Measurements from ENCODE around the gene ZNF740. TPM values are rescaled to one million over a fixed set of nuclear protein-coding genes. Genes with fewer than 3 reads are reported as not detected.

Gene ZNF740
- total and polyA plus RNA-seq, 10 of the 15 experiments (the other 5 are each of a cell fraction or from before 2014, with no cell fraction given): 1.4 to 33.6 (median 11.3) TPM

- no TSS peak for BruUV-seq (replicated peaks)
- no peak for FAIRE-seq
- in situ Hi-C loops (cut with MboI) (no loop called here), intact Hi-C loops (cut with micrococcal nuclease; ENCODE audit: unreplicated experiment) (no loop called here)
- H3K4me2 ChIP-seq (ENCODE audit: control insufficient read depth, insufficient read depth): no peak overlapping the region
- no peaks in the 10 kb centered on the region for H3K9me3 ChIP-seq (replicated peaks; ENCODE audit: control insufficient read depth, insufficient read depth, low read length)
- H2AFZ ChIP-seq (ENCODE audit: control insufficient read depth, low read depth, low read length): no peak overlapping the region
- WGBS (ENCODE audit: insufficient coverage, insufficient replicate concordance, low lambda C conversion rate, missing lambda C conversion rate): 56% methylated on average over 19 of the region's 19 CpGs
- no peak for ATAC-seq
- H3K4me3 ChIP-seq: no peak overlapping the region
- H3K9ac ChIP-seq (ENCODE audit: control insufficient read depth, insufficient read depth, low read length): no peak overlapping the region
- H3K27me3 ChIP-seq (replicated peaks in 1 of 2; ENCODE audit: control insufficient read depth in 2 of 2, insufficient read depth in 2 of 2, low read length in 1 of 2): no peaks in the 10 kb centered on the region
- peaks cover 33% of the 10 kb centered on the region for H3K4me1 ChIP-seq (ENCODE audit: control insufficient read depth, insufficient read depth, low read length)
- RAD21 ChIA-PET (ENCODE audit: unreplicated experiment): interaction anchor here (0.6 to 3.6 kb wide), 4 partner anchors 14 to 54 kb away, joined by 3 to 25 read pairs (median 4); a partner anchor contains a TSS
- no peak overlapping the region for H3K27ac ChIP-seq (ENCODE audit: control insufficient read depth, insufficient read depth)
- H3K36me3 ChIP-seq (ENCODE audit: control insufficient read depth in 2 of 2, insufficient read depth in 2 of 2, low read length in 1 of 2): peaks cover 48 to 61% of the 10 kb centered on the region in 2 experiments
- H3K79me2 ChIP-seq (ENCODE audit: control insufficient read depth, insufficient read depth, low read length): peaks cover 26% of the 10 kb centered on the region
- POLR2A ChIA-PET: interaction anchor here (0.7 to 1.2 kb wide), 2 partner anchors 9 to 116 kb away, joined by 3 to 5 read pairs; no protein-coding TSS in a partner anchor
- no peak for DNase-seq (ENCODE audit: low read depth, low spot score)
- no peaks in the 10 kb centered on the region for H4K20me1 ChIP-seq (ENCODE audit: control insufficient read depth, insufficient read depth)
- SMC1A ChIA-PET (ENCODE audit: uncharacterized antibody, unreplicated experiment): interaction anchor here (1.3 to 2.3 kb wide), 2 partner anchors 9 to 38 kb away, joined by 5 to 10 read pairs; no protein-coding TSS in a partner anchor
- CTCF ChIA-PET: interaction anchor here (0.9 to 7.7 kb wide), 6 partner anchors 8 to 131 kb away, joined by 3 to 78 read pairs (median 14); partner anchors contain the start of genes CSAD, ITGB7 and ZNF740
- TF ChIP-seq ZBTB40 (IDR thresholded peaks at IDR 0.05; ENCODE audit: borderline replicate concordance) (no peak), FOS (IDR thresholded peaks at IDR 0.05; ENCODE audit: borderline replicate concordance, extremely low read depth, insufficient read length) (no peak), CBX5 (IDR thresholded peaks at IDR 0.05; ENCODE audit: low read depth) (no peak), JUNB (IDR thresholded peaks at IDR 0.05) (no peak), CEBPB (IDR thresholded peaks at IDR 0.05; ENCODE audit: borderline replicate concordance in 1 of 2, low read depth in 2 of 2, low read length in 2 of 2) (no peak), E2F4 (IDR thresholded peaks at IDR 0.05; ENCODE audit: low read depth, low read length) (no peak), HSF1 (IDR thresholded peaks at IDR 0.05; ENCODE audit: low read depth, low read length) (no peak), ATF3 (IDR thresholded peaks at IDR 0.05; ENCODE audit: borderline replicate concordance, extremely low read depth, low read depth, low read length) (no peak), POLR2AphosphoS5 (IDR thresholded peaks at IDR 0.05; ENCODE audit: low read length) (no peak; the same call in 1 of the 2 replicates), IRF3 (IDR thresholded peaks at IDR 0.05) (no peak), ZSCAN29 (IDR thresholded peaks at IDR 0.05) (no peak), IRF4 (IDR thresholded peaks at IDR 0.05; ENCODE audit: low read depth, low read length) (no peak), POU2F2 (IDR thresholded peaks at IDR 0.05; ENCODE audit: borderline replicate concordance, low read depth, low read length) (no peak), RCOR1 (conservative IDR thresholded peaks at IDR 0.05; ENCODE audit: low read depth, low read length) (no peak)
Observed at GRCh38 chr12:53197011-53197640, 16.6 kb downstream of the ZNF740 start.

Measured in GM12878 (cell line).